GM21786 (cell line): ENCODE data around the gene LRP5.

Experiments
- ATAC-seq: cut with Tn5 transposase; IDR thresholded peaks from one replicate; pipeline ENCODE4 v1.9.1; 2021; ENCODE audit not compliant: unreplicated experiment

LRP5 gene

GRCh38 chr11:68308068-68308467 lies 4.3 kb upstream of the LRP5 start:
- ATAC-seq: no peak

- ATAC-seq: no peak
Observed at GRCh38 chr11:68309621-68310185, 2.7 kb upstream of the LRP5 start.

GRCh38 chr11:68311160-68312116 lies 953 bp upstream of the LRP5 start:
- no peak for ATAC-seq

GRCh38 chr11:68312780-68313573 lies 586 bp downstream of the LRP5 start:
- no peak for ATAC-seq

- ATAC-seq: no peak
Observed at GRCh38 chr11:68313574-68314202, 1.3 kb downstream of the LRP5 start.

- no peak for ATAC-seq
Observed at GRCh38 chr11:68314203-68315170, 2.1 kb downstream of the LRP5 start.

GRCh38 chr11:68315171-68315920 lies 3.0 kb downstream of the LRP5 start:
- no peak for ATAC-seq

GRCh38 chr11:68317147-68317785 lies 4.9 kb downstream of the LRP5 start:
- no peak for ATAC-seq

GRCh38 chr11:68321293-68322051 lies 9.1 kb downstream of the LRP5 start:
- no peak for ATAC-seq

GRCh38 chr11:68322052-68322430 lies 9.7 kb downstream of the LRP5 start:
- ATAC-seq: no peak

GRCh38 chr11:68324241-68324640 lies 11.8 kb downstream of the LRP5 start:
- no peak for ATAC-seq

- ATAC-seq: no peak
Observed at GRCh38 chr11:68324695-68325094, 12.3 kb downstream of the LRP5 start.

GRCh38 chr11:68325183-68325906 lies 13.0 kb downstream of the LRP5 start:
- no peak for ATAC-seq

- no peak for ATAC-seq
Observed at GRCh38 chr11:68325907-68326220, 13.5 kb downstream of the LRP5 start.

GRCh38 chr11:68326334-68327215 lies 14.2 kb downstream of the LRP5 start:
- ATAC-seq: no peak

GRCh38 chr11:68327586-68328370 lies 15.4 kb downstream of the LRP5 start:
- no peak for ATAC-seq
